Gastrocnemius medialis (tissue), 4 donors: ENCODE results near the gene ADAMTS20.

Experiments used
- CTCF ChIP-seq, 5 experiments: fragments of 450-650 bp in 3 of 5; fragments of 200-600 bp in 2 of 5; sonication (generic) in 2 of 5; IDR thresholded peaks in 4 of 5; conservative IDR thresholded peaks in 1 of 5; 1 replicate in 4 of 5; 2 replicates in 1 of 5; pipeline ENCODE4 v1.5.1; 2016 to 2019; ENCODE audit warnings: antibody characterized with exemption in 5 of 5, mild to moderate bottlenecking in 3 of 5, moderate library complexity in 3 of 5
- POLR2A ChIP-seq, 2 donors: fragments of 450-650 bp; IDR thresholded peaks; one replicate each; pipeline ENCODE4 v1.6.1; 2017; ENCODE audit warnings: antibody characterized with exemption in 2 of 2, mild to moderate bottlenecking in 2 of 2, moderate library complexity in 2 of 2

DNA sequence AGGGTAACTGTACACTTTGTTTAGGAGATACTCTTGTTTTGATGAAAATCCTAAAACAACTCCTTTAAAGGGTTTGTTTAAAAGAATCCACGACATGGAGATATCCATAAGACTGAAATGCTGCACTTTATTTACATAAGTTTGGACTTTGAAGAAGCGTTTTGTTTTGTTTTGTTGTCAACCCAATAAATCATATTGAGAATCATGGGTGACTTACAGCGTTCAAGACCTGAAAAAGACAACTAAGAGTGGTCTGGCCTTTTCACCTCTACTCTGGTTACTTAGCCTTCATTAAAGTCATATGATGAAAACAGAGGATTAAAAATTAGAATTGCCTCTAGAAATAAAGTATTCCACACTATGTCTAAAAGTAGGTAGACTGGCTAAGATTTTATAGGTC is 234.8 kb downstream of the ADAMTS20 start:
- TF ChIP-seq CTCF (IDR thresholded peaks at IDR 0.05 in 4 of 5, conservative IDR thresholded peaks at IDR 0.05 in 1 of 5) = no peak
- no peak for TF ChIP-seq POLR2A (IDR thresholded peaks at IDR 0.05)
